H9 (cell line): Measurements from ENCODE around the gene INPP5E. TPM values are rescaled to one million over a fixed set of nuclear protein-coding genes. Genes with fewer than 3 reads are reported as not detected.

Source experiments
- DNase-seq: peaks from one replicate; pipeline ENCODE4 v3.0.0-alpha.2; 2017
- H2AFZ ChIP-seq: one replicate; pipeline ENCODE4 v1.6.1; 2013; ENCODE audit warnings: mild to moderate bottlenecking, low read length, control low read depth, moderate library complexity
- H2AK5ac ChIP-seq: 2 replicates; pipeline ENCODE4 v1.6.1; 2013; ENCODE audit warnings: low read length, control low read depth, mixed read lengths; ENCODE audit not compliant: insufficient read length
- H2BK120ac ChIP-seq: one replicate; pipeline ENCODE4 v1.6.1; 2013; ENCODE audit warnings: low read depth, mild to moderate bottlenecking, low read length, control low read depth, inconsistent platforms; ENCODE audit not compliant: poor library complexity, severe bottlenecking
- H2BK12ac ChIP-seq: 2 replicates; pipeline ENCODE4 v1.6.1; 2013; ENCODE audit warnings: low read length, control low read depth, mixed read lengths, low read depth; ENCODE audit not compliant: insufficient read length
- H2BK15ac ChIP-seq: 2 replicates; pipeline ENCODE4 v1.6.1; 2013; ENCODE audit warnings: low read depth, low read length, control low read depth
- H2BK20ac ChIP-seq: one replicate; pipeline ENCODE4 v1.6.1; 2013; ENCODE audit warnings: low read depth, mild to moderate bottlenecking, low read length, control low read depth, inconsistent platforms; ENCODE audit not compliant: poor library complexity, severe bottlenecking
- H2BK5ac ChIP-seq: 2 replicates; pipeline ENCODE4 v1.6.1; 2013; ENCODE audit warnings: low read length, control low read depth, mixed read lengths; ENCODE audit not compliant: insufficient read length
- H3K14ac ChIP-seq: 2 replicates; pipeline ENCODE4 v1.6.1; 2013; ENCODE audit warnings: low read length, control low read depth; ENCODE audit not compliant: insufficient read depth
- H3K18ac ChIP-seq: 2 replicates; pipeline ENCODE4 v1.6.1; 2013; ENCODE audit warnings: low read depth, mild to moderate bottlenecking, mixed read lengths, low read length, control low read depth; ENCODE audit not compliant: insufficient read length
- H3K23ac ChIP-seq: 2 replicates; pipeline ENCODE4 v1.6.1; 2013; ENCODE audit warnings: low read length, control low read depth, mixed read lengths, low read depth; ENCODE audit not compliant: insufficient read length
- H3K23me2 ChIP-seq: 2 replicates; pipeline ENCODE4 v1.6.1; 2013; ENCODE audit warnings: low read depth, mild to moderate bottlenecking, mixed read lengths, low read length, control low read depth; ENCODE audit not compliant: insufficient read length, poor library complexity, severe bottlenecking
- H3K27ac ChIP-seq: 2 replicates; pipeline ENCODE4 v1.5.1; 2013; ENCODE audit warnings: low read length, control low read depth, mixed read lengths, low read depth; ENCODE audit not compliant: insufficient read length
- H3K27me3 ChIP-seq: 2 replicates; pipeline ENCODE4 v1.6.1; 2013; ENCODE audit warnings: low read length, control low read depth, inconsistent platforms; ENCODE audit not compliant: insufficient read depth
- H3K4ac ChIP-seq: 2 replicates; pipeline ENCODE4 v1.6.1; 2013; ENCODE audit warnings: low read depth, mild to moderate bottlenecking, control low read depth, inconsistent platforms, low read length, moderate library complexity
- H3K4me1 ChIP-seq: 2 replicates; pipeline ENCODE4 v1.6.1; 2013; ENCODE audit warnings: low read length, control low read depth, inconsistent platforms; ENCODE audit not compliant: insufficient read depth
- H3K4me2 ChIP-seq: 2 replicates; pipeline ENCODE4 v1.6.1; 2013; ENCODE audit warnings: low read length, control low read depth, mixed read lengths; ENCODE audit not compliant: insufficient read length, insufficient read depth
- H3K56ac ChIP-seq: 2 replicates; pipeline ENCODE4 v1.6.1; 2013; ENCODE audit warnings: low read depth, mild to moderate bottlenecking, mixed read lengths, low read length, control low read depth; ENCODE audit not compliant: insufficient read length
- H3K79me1 ChIP-seq: 2 replicates; pipeline ENCODE4 v1.6.1; 2013; ENCODE audit warnings: low read depth, mild to moderate bottlenecking, moderate library complexity, low read length, control low read depth, inconsistent platforms; ENCODE audit not compliant: insufficient read depth, poor library complexity, severe bottlenecking
- H3K79me2 ChIP-seq: 2 replicates; pipeline ENCODE4 v1.6.1; 2013; ENCODE audit warnings: low read length, control low read depth, inconsistent platforms; ENCODE audit not compliant: insufficient read depth
- H3K9ac ChIP-seq: 2 replicates; pipeline ENCODE4 v1.6.1; 2013; ENCODE audit warnings: low read length, control low read depth, mixed read lengths; ENCODE audit not compliant: insufficient read length; ENCODE audit errors: extremely low read depth
- H3K9me3 ChIP-seq: one replicate; pipeline ENCODE4 v1.6.1; 2013; ENCODE audit warnings: low read depth, low read length, inconsistent platforms; ENCODE audit not compliant: control insufficient read depth
- H3T11ph ChIP-seq: one replicate; pipeline ENCODE4 v1.6.1; 2013; ENCODE audit warnings: mild to moderate bottlenecking, low read length, control low read depth, inconsistent platforms
- H4K20me1 ChIP-seq: one replicate; pipeline ENCODE4 v1.6.1; 2013; ENCODE audit not compliant: control insufficient read depth, insufficient read length, insufficient read depth
- H4K5ac ChIP-seq: 2 replicates; pipeline ENCODE4 v1.6.1; 2013; ENCODE audit warnings: low read depth, mild to moderate bottlenecking, mixed read lengths, low read length, control low read depth; ENCODE audit not compliant: insufficient read length
- H4K8ac ChIP-seq: replicated peaks from 2 replicates; pipeline ENCODE4 v1.6.1; 2013; ENCODE audit warnings: low read length, control low read depth, mixed read lengths, low read depth; ENCODE audit not compliant: insufficient read length
- H4K91ac ChIP-seq: 2 replicates; pipeline ENCODE4 v1.6.1; 2013; ENCODE audit warnings: low read depth, mild to moderate bottlenecking, moderate library complexity, mixed read lengths, low read length, control low read depth; ENCODE audit not compliant: insufficient read length
- H3K27ac Mint-ChIP-seq, 3 experiments: 2 replicates in 2 of 3; 3 replicates in 1 of 3; pipeline ENCODE4 v1.8.0; 2020 to 2021; ENCODE audit warnings: mixed read lengths in 3 of 3, mild to moderate bottlenecking in 1 of 3, moderate library complexity in 1 of 3
- H3K27me3 Mint-ChIP-seq: 2 replicates; pipeline ENCODE4 v1.8.0; 2021; ENCODE audit warnings: low read depth, mild to moderate bottlenecking, moderate library complexity, mixed read lengths
- H3K36me3 Mint-ChIP-seq, 3 experiments: 2 replicates in 2 of 3; 3 replicates in 1 of 3; pipeline ENCODE4 v1.8.0; 2020 to 2021; ENCODE audit warnings: low read depth in 3 of 3, mixed read lengths in 3 of 3; ENCODE audit not compliant: insufficient read depth in 1 of 3
- H3K4me1 Mint-ChIP-seq, 2 experiments: 2 replicates each; pipeline ENCODE4 v1.8.0; 2020; ENCODE audit warnings: mixed read lengths in 2 of 2
- H3K4me3 Mint-ChIP-seq, 2 experiments: 2 replicates in 1 of 2; 3 replicates in 1 of 2; pipeline ENCODE4 v1.8.0; 2020 to 2021; ENCODE audit warnings: mild to moderate bottlenecking in 2 of 2, mixed read lengths in 2 of 2, moderate library complexity in 1 of 2
- H3K9me3 Mint-ChIP-seq, 2 experiments: 2 replicates in 1 of 2; 3 replicates in 1 of 2; pipeline ENCODE4 v1.8.0; 2020; ENCODE audit warnings: mild to moderate bottlenecking in 2 of 2, mixed read lengths in 2 of 2, moderate library complexity in 1 of 2
- WGBS: extraction: QIAGEN DNeasy Blood & Tissue Kit; methylation state at CpG from one replicate; pipeline ENCODE4 v1.1.7; 2013; ENCODE audit warnings: missing lambda C conversion rate, low lambda C conversion rate, mixed read lengths; ENCODE audit not compliant: insufficient read length; ENCODE audit errors: extremely low coverage; 5-methylcytosine and 5-hydroxymethylcytosine counted together
- total RNA-seq: library from RNA; stranded (reverse); gene quantifications from 2 replicates; pipeline ENCODE4 v1.2.1, GENCODE V29; 2021
- TF ChIP-seq, protein P1 (sequence below): fragments of 200-600 bp; sonication (generic); conservative IDR thresholded peaks from 3 replicates; pipeline ENCODE4 v1.8.0; 2021; ENCODE audit warnings: antibody characterized with exemption, mild to moderate bottlenecking

INPP5E gene
- total RNA-seq, 1 experiment from 2014 or later, result 21.0 TPM

DNA sequence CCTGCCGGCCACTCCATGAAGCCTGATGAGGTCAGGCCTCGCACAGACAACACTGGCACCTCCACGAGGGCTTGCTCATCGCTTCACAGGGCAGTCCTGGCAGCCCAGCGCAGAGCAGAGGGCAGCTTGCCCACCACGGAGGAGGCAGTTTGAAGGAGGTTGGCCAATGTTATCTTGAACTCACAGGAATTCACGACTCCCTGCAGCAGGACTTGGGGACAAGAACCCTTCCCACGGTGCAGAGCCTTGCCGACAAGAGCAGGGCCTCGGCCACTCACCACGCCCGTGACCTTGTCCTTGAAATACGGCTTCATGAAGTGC, 44.7 kb downstream of the INPP5E start:
- Histone ChIP-seq H3K4ac (no peak overlapping the region), H3K23ac (no peak overlapping the region), H3K23me2 (peaks cover 6% of the 10 kb centered on the region), H2BK12ac (no peak overlapping the region), H3K9ac (no peak overlapping the region), H3K18ac (no peak overlapping the region), H3K4me2 (no peak overlapping the region), H3T11ph (no peak overlapping the region), H2BK120ac (no peak overlapping the region), H2BK20ac (no peak overlapping the region), H3K56ac (no peak overlapping the region), H4K91ac (no peak overlapping the region), H3K27me3 (no peaks in the 10 kb centered on the region), H2AK5ac (no peak overlapping the region), H3K79me1 (peaks cover 7% of the 10 kb centered on the region), H3K79me2 (peaks cover 12% of the 10 kb centered on the region; the same call in 1 of the 2 replicates), H3K9me3 (no peaks in the 10 kb centered on the region), H4K5ac (no peak overlapping the region), H2AFZ (no peak overlapping the region), H3K4me1 (no peaks in the 10 kb centered on the region), H3K14ac (no peak overlapping the region), H2BK15ac (no peak overlapping the region), H4K8ac (no peak overlapping the region), H3K27ac (no peak overlapping the region), H4K20me1 (no peaks in the 10 kb centered on the region), H2BK5ac (no peak overlapping the region)
- H3K4me1 Mint-ChIP-seq, result peaks cover 7 to 8% of the 10 kb centered on the region in 2 experiments
- H3K27ac Mint-ChIP-seq, result no peak overlapping the region
- no peaks in the 10 kb centered on the region for H3K27me3 Mint-ChIP-seq
- no peak overlapping the region for H3K4me3 Mint-ChIP-seq
- peaks cover 33 to 69% (median 61%) of the 10 kb centered on the region in 3 experiments; a peak in 6 of 7 replicates for H3K36me3 Mint-ChIP-seq
- no CpG with 5 or more reads among the region's 13 CpGs for WGBS
- TF ChIP-seq, protein P1, sequence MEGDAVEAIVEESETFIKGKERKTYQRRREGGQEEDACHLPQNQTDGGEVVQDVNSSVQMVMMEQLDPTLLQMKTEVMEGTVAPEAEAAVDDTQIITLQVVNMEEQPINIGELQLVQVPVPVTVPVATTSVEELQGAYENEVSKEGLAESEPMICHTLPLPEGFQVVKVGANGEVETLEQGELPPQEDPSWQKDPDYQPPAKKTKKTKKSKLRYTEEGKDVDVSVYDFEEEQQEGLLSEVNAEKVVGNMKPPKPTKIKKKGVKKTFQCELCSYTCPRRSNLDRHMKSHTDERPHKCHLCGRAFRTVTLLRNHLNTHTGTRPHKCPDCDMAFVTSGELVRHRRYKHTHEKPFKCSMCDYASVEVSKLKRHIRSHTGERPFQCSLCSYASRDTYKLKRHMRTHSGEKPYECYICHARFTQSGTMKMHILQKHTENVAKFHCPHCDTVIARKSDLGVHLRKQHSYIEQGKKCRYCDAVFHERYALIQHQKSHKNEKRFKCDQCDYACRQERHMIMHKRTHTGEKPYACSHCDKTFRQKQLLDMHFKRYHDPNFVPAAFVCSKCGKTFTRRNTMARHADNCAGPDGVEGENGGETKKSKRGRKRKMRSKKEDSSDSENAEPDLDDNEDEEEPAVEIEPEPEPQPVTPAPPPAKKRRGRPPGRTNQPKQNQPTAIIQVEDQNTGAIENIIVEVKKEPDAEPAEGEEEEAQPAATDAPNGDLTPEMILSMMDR, result no peak
- no peak for DNase-seq
- H3K9me3 Mint-ChIP-seq, result no peaks in the 10 kb centered on the region
